Smooth muscle cell (in vitro differentiated cells): Measurements from ENCODE around the gene KCND1. TPM values are rescaled to one million over a fixed set of nuclear protein-coding genes. Genes with fewer than 3 reads are reported as not detected.

Experiments used
- DNase-seq: peaks from one replicate; lab custom pipeline; 2025; ENCODE audit not compliant: unreplicated experiment; lab: John Stamatoyannopoulos, UW
- H2AFZ ChIP-seq: fragments of 200-600 bp; sonication (generic); 2 replicates; pipeline ENCODE4 v1.6.0; 2016; ENCODE audit warnings: antibody characterized with exemption, low read depth, mild to moderate bottlenecking
- H3F3A ChIP-seq: fragments of 200-600 bp; sonication (generic); 2 replicates; pipeline ENCODE4 v1.6.0; 2017; ENCODE audit warnings: antibody characterized with exemption, low read depth
- H3K27ac ChIP-seq: fragments of 200-600 bp; sonication (generic); 2 replicates; pipeline ENCODE4 v1.5.1; 2016; ENCODE audit warnings: low read depth, mild to moderate bottlenecking
- H3K27me3 ChIP-seq: fragments of 200-600 bp; sonication (generic); 2 replicates; pipeline ENCODE4 v1.6.1; 2016; ENCODE audit warnings: low read depth, mild to moderate bottlenecking
- H3K36me3 ChIP-seq: fragments of 200-600 bp; sonication (generic); 2 replicates; pipeline ENCODE4 v1.5.1; 2016; ENCODE audit warnings: low read depth
- H3K4me1 ChIP-seq: fragments of 200-600 bp; sonication (generic); 2 replicates; pipeline ENCODE4 v1.5.1; 2016; ENCODE audit warnings: low read depth
- H3K4me2 ChIP-seq: fragments of 200-600 bp; sonication (generic); 2 replicates; pipeline ENCODE4 v1.6.0; 2016; ENCODE audit warnings: mild to moderate bottlenecking
- H3K4me3 ChIP-seq: fragments of 200-600 bp; sonication (generic); 2 replicates; pipeline ENCODE4 v1.5.1; 2016; ENCODE audit warnings: mild to moderate bottlenecking
- H3K79me2 ChIP-seq: fragments of 200-600 bp; sonication (generic); 2 replicates; pipeline ENCODE4 v1.6.0; 2016; ENCODE audit warnings: low read depth, mild to moderate bottlenecking
- H3K9ac ChIP-seq: fragments of 200-600 bp; sonication (generic); 2 replicates; pipeline ENCODE4 v1.6.0; 2016; ENCODE audit warnings: low read depth
- H3K9me3 ChIP-seq: fragments of 200-600 bp; sonication (generic); replicated peaks from 2 replicates; pipeline ENCODE4 v1.5.1; 2016; ENCODE audit warnings: low read depth
- H4K20me1 ChIP-seq: fragments of 200-600 bp; sonication (generic); 2 replicates; pipeline ENCODE4 v1.6.0; 2016; ENCODE audit warnings: low read depth
- WGBS: methylation state at CpG from one replicate; pipeline ENCODE4 v1.1.7; 2016; ENCODE audit warnings: low lambda C conversion rate; 5-methylcytosine and 5-hydroxymethylcytosine counted together
- polyA plus RNA-seq: library from polyadenylated mRNA; unstranded; fragments of >200 nt; fragmentation: Nextera tagmentation; extraction: Ambion mirVana; gene quantifications from 2 replicates; pipeline ENCODE4 v1.2.1, GENCODE V29; 2016
- total RNA-seq: library from RNA; depleted of rRNA; stranded (reverse); fragments of >200 nt; gene quantifications from 2 replicates; pipeline ENCODE4 v1.2.3, GENCODE V29; 2014
- TF ChIP-seq, protein P1 (sequence below): fragments of 200-600 bp; sonication (generic); IDR thresholded peaks from 2 replicates; pipeline ENCODE4 v1.5.1; 2017; ENCODE audit warnings: borderline replicate concordance, mild to moderate bottlenecking, antibody characterized with exemption; ENCODE audit not compliant: insufficient read depth, poor library complexity, severe bottlenecking

Gene KCND1
- total and polyA plus RNA-seq, 2 experiments from 2014 or later, result 0.94 to 3.3 TPM

DNA sequence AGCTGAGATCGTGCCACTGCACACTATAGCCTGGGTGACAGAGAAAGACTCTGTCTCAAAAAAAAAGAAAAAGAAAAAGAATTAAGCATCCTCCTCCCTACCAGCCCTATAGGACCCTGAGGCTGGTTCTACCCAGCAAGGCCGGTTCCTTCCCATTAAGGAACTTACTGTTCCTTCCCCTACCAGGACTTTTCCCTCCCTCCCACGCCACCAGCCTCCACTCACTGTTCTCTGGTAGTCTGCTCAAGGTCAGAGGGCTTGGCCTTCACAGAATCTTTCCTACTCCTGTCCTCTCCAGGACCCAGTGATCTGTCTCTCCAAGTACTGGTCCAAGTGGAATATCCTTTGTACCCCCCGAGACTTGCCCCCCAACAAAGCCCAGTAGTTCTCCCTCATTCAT is 29.0 kb upstream of the KCND1 start:
- Histone ChIP-seq H3K4me2 (no peak overlapping the region), H3K9me3 (no peaks in the 10 kb centered on the region), H4K20me1 (peaks cover 10% of the 10 kb centered on the region)

DNA sequence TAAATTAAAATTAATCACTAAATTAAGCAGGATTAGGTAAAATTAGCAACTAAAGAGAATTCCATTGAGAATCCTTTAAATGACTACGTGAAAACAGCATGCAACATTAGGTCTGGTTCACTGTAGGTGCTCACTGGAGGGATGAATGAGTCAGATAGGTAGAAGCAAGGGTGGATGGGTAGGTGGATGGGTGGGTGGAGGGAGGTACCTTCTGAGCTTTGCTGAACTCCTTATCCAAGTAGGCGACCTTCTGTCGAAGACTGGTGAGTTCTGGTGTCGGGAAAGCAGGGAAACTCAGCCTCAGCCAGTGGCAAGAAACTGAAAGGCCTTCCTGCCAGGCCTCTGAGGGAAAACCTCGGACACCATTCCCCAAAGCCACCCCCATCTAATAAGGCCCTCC is 27.4 kb upstream of the KCND1 start:
- Histone ChIP-seq H4K20me1 (peaks cover 10% of the 10 kb centered on the region), H3K27ac (no peak overlapping the region), H3K79me2 (peaks cover 14% of the 10 kb centered on the region), H3K4me2 (no peak overlapping the region), H3F3A (no peaks in the 10 kb centered on the region), H3K36me3 (peaks cover 3% of the 10 kb centered on the region), H3K9ac (no peak overlapping the region), H3K27me3 (no peaks in the 10 kb centered on the region), H2AFZ (no peak overlapping the region), H3K9me3 (no peaks in the 10 kb centered on the region), H3K4me1 (no peaks in the 10 kb centered on the region), H3K4me3 (no peak overlapping the region)
- 85% methylated on average over 5 of the region's 5 CpGs for WGBS
- no peak for DNase-seq
- TF ChIP-seq, protein P1, sequence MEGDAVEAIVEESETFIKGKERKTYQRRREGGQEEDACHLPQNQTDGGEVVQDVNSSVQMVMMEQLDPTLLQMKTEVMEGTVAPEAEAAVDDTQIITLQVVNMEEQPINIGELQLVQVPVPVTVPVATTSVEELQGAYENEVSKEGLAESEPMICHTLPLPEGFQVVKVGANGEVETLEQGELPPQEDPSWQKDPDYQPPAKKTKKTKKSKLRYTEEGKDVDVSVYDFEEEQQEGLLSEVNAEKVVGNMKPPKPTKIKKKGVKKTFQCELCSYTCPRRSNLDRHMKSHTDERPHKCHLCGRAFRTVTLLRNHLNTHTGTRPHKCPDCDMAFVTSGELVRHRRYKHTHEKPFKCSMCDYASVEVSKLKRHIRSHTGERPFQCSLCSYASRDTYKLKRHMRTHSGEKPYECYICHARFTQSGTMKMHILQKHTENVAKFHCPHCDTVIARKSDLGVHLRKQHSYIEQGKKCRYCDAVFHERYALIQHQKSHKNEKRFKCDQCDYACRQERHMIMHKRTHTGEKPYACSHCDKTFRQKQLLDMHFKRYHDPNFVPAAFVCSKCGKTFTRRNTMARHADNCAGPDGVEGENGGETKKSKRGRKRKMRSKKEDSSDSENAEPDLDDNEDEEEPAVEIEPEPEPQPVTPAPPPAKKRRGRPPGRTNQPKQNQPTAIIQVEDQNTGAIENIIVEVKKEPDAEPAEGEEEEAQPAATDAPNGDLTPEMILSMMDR, result no peak

More for the DNA sequence above, 29.0 kb upstream of the KCND1 start:
- TF ChIP-seq, protein P1, result no peak
- H2AFZ ChIP-seq, result no peak overlapping the region
- 80% methylated on average over 4 of the region's 4 CpGs for WGBS
- no peak for DNase-seq
- no peak overlapping the region for H3K9ac ChIP-seq
- no peak overlapping the region for H3K4me3 ChIP-seq
- peaks cover 14% of the 10 kb centered on the region for H3K79me2 ChIP-seq
- H3K27me3 ChIP-seq, result no peaks in the 10 kb centered on the region
- H3K27ac ChIP-seq, result no peak overlapping the region
- H3K4me1 ChIP-seq, result no peaks in the 10 kb centered on the region
- no peaks in the 10 kb centered on the region for H3F3A ChIP-seq
- peaks cover 3% of the 10 kb centered on the region for H3K36me3 ChIP-seq

DNA sequence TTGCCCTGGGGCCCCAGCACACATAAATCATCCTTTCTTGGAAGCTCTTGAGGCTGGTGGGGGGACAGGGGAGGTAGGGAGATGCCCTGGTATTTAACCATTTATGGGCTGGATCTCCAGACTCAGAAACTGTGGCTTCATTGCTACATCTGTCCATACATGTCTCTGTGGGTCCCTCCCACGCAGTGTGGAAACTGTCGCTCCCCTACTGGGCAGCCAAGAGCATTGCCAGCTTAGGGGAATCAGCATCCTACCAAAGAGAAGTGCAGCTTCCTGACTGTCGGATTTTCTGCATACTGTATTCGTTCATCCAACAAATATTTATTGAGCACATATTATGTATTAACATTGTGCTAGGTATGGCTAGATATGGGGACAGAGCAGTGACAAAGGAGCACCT is 26.7 kb upstream of the KCND1 start:
- no peak for DNase-seq
- TF ChIP-seq, protein P1, result no peak
- peaks cover 14% of the 10 kb centered on the region for H3K79me2 ChIP-seq
- H4K20me1 ChIP-seq, result peaks cover 10% of the 10 kb centered on the region
- H3K4me3 ChIP-seq, result no peak overlapping the region
- no peak overlapping the region for H3K9ac ChIP-seq
- H3K27ac ChIP-seq, result no peak overlapping the region
- H3K27me3 ChIP-seq, result no peaks in the 10 kb centered on the region
- no peak overlapping the region for H2AFZ ChIP-seq
- 78% methylated on average over 4 of the region's 4 CpGs for WGBS
- no peaks in the 10 kb centered on the region for H3K9me3 ChIP-seq
- H3K4me2 ChIP-seq, result no peak overlapping the region
- H3F3A ChIP-seq, result no peaks in the 10 kb centered on the region
- no peaks in the 10 kb centered on the region for H3K4me1 ChIP-seq
- H3K36me3 ChIP-seq, result peaks cover 3% of the 10 kb centered on the region

DNA sequence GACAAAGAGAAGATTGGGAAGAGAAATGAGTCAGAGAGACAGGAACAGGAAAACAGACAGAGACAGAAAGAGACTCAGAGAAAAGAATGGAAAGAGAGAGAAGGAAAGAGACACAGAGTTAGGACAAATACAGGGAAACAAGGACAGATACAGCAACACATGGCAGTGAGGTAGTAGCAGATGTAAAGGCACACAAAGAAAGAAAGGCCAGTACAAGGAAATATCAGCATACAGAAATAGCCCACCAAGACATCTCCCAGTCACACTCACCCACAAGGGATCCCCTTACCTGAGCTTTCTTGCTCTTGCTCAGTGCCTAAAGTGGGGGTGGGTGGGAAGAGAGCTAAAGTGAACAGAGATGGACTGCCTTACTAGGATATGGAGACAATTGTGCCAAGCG is 26.2 kb upstream of the KCND1 start:
- 53% methylated on average over 1 of the region's 1 CpG for WGBS
- H4K20me1 ChIP-seq, result peaks cover 10% of the 10 kb centered on the region
- H3K27ac ChIP-seq, result no peak overlapping the region

More for the DNA sequence above, 26.2 kb upstream of the KCND1 start:
- no peaks in the 10 kb centered on the region for H3K27me3 ChIP-seq
- H3K9ac ChIP-seq, result no peak overlapping the region
- H3K79me2 ChIP-seq, result peaks cover 14% of the 10 kb centered on the region
- no peaks in the 10 kb centered on the region for H3K9me3 ChIP-seq
- H3K36me3 ChIP-seq, result peaks cover 3% of the 10 kb centered on the region
- no peak for DNase-seq
- TF ChIP-seq, protein P1, result no peak
- no peak overlapping the region for H2AFZ ChIP-seq
- H3K4me1 ChIP-seq, result no peaks in the 10 kb centered on the region
- no peak overlapping the region for H3K4me2 ChIP-seq
- no peaks in the 10 kb centered on the region for H3F3A ChIP-seq
- H3K4me3 ChIP-seq, result no peak overlapping the region
